Caco-2 (cell line): Measurements from ENCODE around the gene TEX22. TPM values are rescaled to one million over a fixed set of nuclear protein-coding genes. Genes with fewer than 3 reads are reported as not detected.
A peak's percentile ranks its signal among the peaks of the same experiment; 100 is the strongest.

Source experiments
- BruUV-seq: library from RNA; stranded (reverse); fragments of 400-500 nt; replicated peaks from 2 replicates; lab custom pipeline; 2021; lab: Mats Ljungman, UMichigan
- CTCF ChIA-PET: fragments of 300-600 bp; sonication (Branson Sonifier 250); formaldehyde crosslinking; loops from one replicate; lab custom pipeline; 2022; ENCODE audit warnings: antibody characterized with exemption; lab: Charles Lee
- POLR2A ChIA-PET: fragments of 300-600 bp; sonication (Branson Sonifier 250); formaldehyde crosslinking; loops from one replicate; lab custom pipeline; 2022; ENCODE audit warnings: antibody characterized with exemption; lab: Charles Lee
- DNase-seq, 2 experiments: peaks; one replicate each; pipeline versions ENCODE4 v3.0.0 to v3.0.0-alpha.2; 2020 to 2022
- H3K27me3 ChIP-seq: replicated peaks from 2 replicates; pipeline ENCODE4 v1.6.0; 2011; ENCODE audit warnings: low read length; ENCODE audit not compliant: control insufficient read depth, insufficient read depth
- H3K36me3 ChIP-seq: 2 replicates; pipeline ENCODE4 v1.5.1; 2011; ENCODE audit warnings: low read length; ENCODE audit not compliant: control insufficient read depth, insufficient read depth
- H3K4me1 ChIP-seq: fragments of 250-450 bp; sonication (Bioruptor Pico); 2 replicates; pipeline ENCODE4 v1.5.1; 2020; ENCODE audit warnings: mild to moderate bottlenecking
- H3K4me3 ChIP-seq: 2 replicates; pipeline ENCODE4 v1.5.1; 2011; ENCODE audit warnings: low read depth, mild to moderate bottlenecking, control low read depth, low read length
- H3K9me3 ChIP-seq: fragments of 250-450 bp; sonication (Bioruptor Pico); 2 replicates; pipeline ENCODE4 v1.5.1; 2020; ENCODE audit warnings: mild to moderate bottlenecking, moderate library complexity
- H3K27ac Mint-ChIP-seq: one replicate; pipeline ENCODE4 v1.8.0; 2022; ENCODE audit warnings: mixed read lengths; ENCODE audit not compliant: unreplicated experiment
- H3K27me3 Mint-ChIP-seq: one replicate; pipeline ENCODE4 v1.8.0; 2022; ENCODE audit warnings: mixed read lengths; ENCODE audit not compliant: insufficient read depth, unreplicated experiment
- H3K36me3 Mint-ChIP-seq: one replicate; pipeline ENCODE4 v1.8.0; 2022; ENCODE audit warnings: mild to moderate bottlenecking, mixed read lengths; ENCODE audit not compliant: insufficient read depth, unreplicated experiment
- H3K4me1 Mint-ChIP-seq: one replicate; pipeline ENCODE4 v1.8.0; 2022; ENCODE audit warnings: low read depth, mixed read lengths; ENCODE audit not compliant: unreplicated experiment
- H3K4me3 Mint-ChIP-seq: one replicate; pipeline ENCODE4 v1.8.0; 2022; ENCODE audit warnings: mild to moderate bottlenecking, moderate library complexity, mixed read lengths; ENCODE audit not compliant: unreplicated experiment
- H3K9me3 Mint-ChIP-seq: one replicate; pipeline ENCODE4 v1.8.0; 2022; ENCODE audit warnings: mixed read lengths; ENCODE audit not compliant: unreplicated experiment
- CTCF ChIP-seq, 2 experiments: fragments of 200-600 bp in 1 of 2; IDR thresholded peaks; 1 replicate in 1 of 2; 2 replicates in 1 of 2; pipeline versions ENCODE4 v1.5.1 to v1.8.0; 2011 to 2022; ENCODE audit warnings: antibody characterized with exemption in 1 of 2, control low read depth in 1 of 2, inconsistent platforms in 1 of 2, low read depth in 1 of 2, low read length in 1 of 2, mild to moderate bottlenecking in 1 of 2, moderate library complexity in 1 of 2; ENCODE audit not compliant: insufficient read depth in 1 of 2, severe bottlenecking in 1 of 2, unreplicated experiment in 1 of 2
- intact Hi-C: fragments of 100-400 bp; cut with micrococcal nuclease; formaldehyde crosslinking; loops from one replicate; pipeline ENCODE4 v1.10.0; 2022; ENCODE audit not compliant: unreplicated experiment
- total RNA-seq: library from RNA; stranded (reverse); gene quantifications from 2 replicates; pipeline ENCODE4 v1.2.3, GENCODE V29; 2022

TEX22 gene
- total RNA-seq, 1 experiment from 2014 or later, result 0.86 TPM

- no peaks in the 10 kb centered on the region for H3K4me1 ChIP-seq
- ChIA-PET CTCF (no interaction called here), POLR2A (no interaction called here)
- Mint-ChIP-seq H3K4me1 (no peaks in the 10 kb centered on the region), H3K4me3 (peak overlapping the region; percentile 63), H3K36me3 (peaks cover 11% of the 10 kb centered on the region), H3K27me3 (no peaks in the 10 kb centered on the region), H3K9me3 (no peaks in the 10 kb centered on the region), H3K27ac (no peak overlapping the region)
- DNase-seq, result peak in 1 of 2 experiments; percentile 37
- BruUV-seq, result no TSS peak
- H3K36me3 ChIP-seq, result peaks cover 2% of the 10 kb centered on the region; the same call in 1 of the 2 replicates
- no peaks in the 10 kb centered on the region for H3K27me3 ChIP-seq
- intact Hi-C loops, result no loop called here
- H3K4me3 ChIP-seq, result 0 out of 2 replicates have a peak overlapping the region, but pooled peaks have one; percentile 1
- no peak for TF ChIP-seq CTCF (IDR thresholded peaks at IDR 0.05; ENCODE audit: insufficient read depth in 1 of 2, low read depth in 1 of 2, low read length in 1 of 2, severe bottlenecking in 1 of 2, unreplicated experiment in 1 of 2)
- H3K9me3 ChIP-seq, result no peaks in the 10 kb centered on the region
Measured at GRCh38 chr14:105363847-105364708, 34.3 kb upstream of the TEX22 start.

- no peak overlapping the region for H3K4me3 Mint-ChIP-seq
- H3K27me3 Mint-ChIP-seq, result no peaks in the 10 kb centered on the region
- no peaks in the 10 kb centered on the region for H3K27me3 ChIP-seq
- H3K9me3 Mint-ChIP-seq, result no peaks in the 10 kb centered on the region
- H3K36me3 Mint-ChIP-seq, result peaks cover 11% of the 10 kb centered on the region
- H3K27ac Mint-ChIP-seq, result no peak overlapping the region
- CTCF ChIA-PET, result interaction anchor here (0.5 kb wide), 1 partner anchor 391 kb away, joined by 3 read pairs; no protein-coding TSS in a partner anchor
- intact Hi-C loops, result no loop called here
- no peak for TF ChIP-seq CTCF (IDR thresholded peaks at IDR 0.05; ENCODE audit: insufficient read depth in 1 of 2, low read depth in 1 of 2, low read length in 1 of 2, severe bottlenecking in 1 of 2, unreplicated experiment in 1 of 2)
- H3K36me3 ChIP-seq, result peaks cover 2% of the 10 kb centered on the region; the same call in 1 of the 2 replicates
- H3K4me1 ChIP-seq, result no peaks in the 10 kb centered on the region
- H3K4me1 Mint-ChIP-seq, result no peaks in the 10 kb centered on the region
- POLR2A ChIA-PET, result no interaction called here
- no peak overlapping the region for H3K4me3 ChIP-seq
- no TSS peak for BruUV-seq
- DNase-seq, result no peak
- H3K9me3 ChIP-seq, result no peaks in the 10 kb centered on the region
Measured at GRCh38 chr14:105365101-105365500, 33.2 kb upstream of the TEX22 start.

GRCh38 chr14:105365681-105366080 is 32.7 kb upstream of the TEX22 start:
- no peaks in the 10 kb centered on the region for H3K9me3 Mint-ChIP-seq
- ChIA-PET CTCF (interaction anchor here (0.5 to 0.6 kb wide), 2 partner anchors 391 to 1557 kb away, joined by 3 read pairs; no protein-coding TSS in a partner anchor), POLR2A (no interaction called here)
- no peaks in the 10 kb centered on the region for H3K27me3 ChIP-seq
- H3K4me3 Mint-ChIP-seq, result no peak overlapping the region
- peaks cover 11% of the 10 kb centered on the region for H3K36me3 Mint-ChIP-seq
- peaks cover 2% of the 10 kb centered on the region; the same call in 1 of the 2 replicates for H3K36me3 ChIP-seq
- no peaks in the 10 kb centered on the region for H3K4me1 Mint-ChIP-seq
- no peak for DNase-seq
- intact Hi-C loops, result no loop called here
- no peaks in the 10 kb centered on the region for H3K4me1 ChIP-seq
- no peaks in the 10 kb centered on the region for H3K9me3 ChIP-seq
- no peaks in the 10 kb centered on the region for H3K27me3 Mint-ChIP-seq
- no TSS peak for BruUV-seq
- H3K4me3 ChIP-seq, result no peak overlapping the region
- no peak for TF ChIP-seq CTCF (IDR thresholded peaks at IDR 0.05; ENCODE audit: insufficient read depth in 1 of 2, low read depth in 1 of 2, low read length in 1 of 2, severe bottlenecking in 1 of 2, unreplicated experiment in 1 of 2)
- H3K27ac Mint-ChIP-seq, result no peak overlapping the region
